Measurements from ENCODE around the gene ATG16L2.

The ATG16L2 gene

DNA sequence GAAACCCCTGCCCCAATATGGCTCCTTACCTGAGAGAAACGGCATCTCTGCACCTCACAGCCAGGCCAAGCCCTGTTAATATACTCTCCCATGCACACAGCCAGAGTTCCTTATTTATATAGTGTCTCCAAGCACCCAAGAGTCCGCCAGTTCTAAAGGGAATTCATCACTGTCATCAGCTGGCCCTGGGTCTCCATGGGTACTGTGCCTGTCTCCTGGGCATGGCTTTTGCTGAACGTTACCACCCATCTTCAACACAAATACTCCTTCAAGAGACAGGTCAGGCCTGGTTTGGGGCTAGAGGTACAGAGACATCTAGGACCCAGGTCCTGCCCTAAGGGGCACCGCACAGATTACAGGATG is 1.6 kb upstream of the ATG16L2 start:
- H3K4me3 ChIP-seq (ENCODE audit: low read depth, low read length), result peak overlapping the region; percentile 85
- TF ChIP-seq, protein P1, sequence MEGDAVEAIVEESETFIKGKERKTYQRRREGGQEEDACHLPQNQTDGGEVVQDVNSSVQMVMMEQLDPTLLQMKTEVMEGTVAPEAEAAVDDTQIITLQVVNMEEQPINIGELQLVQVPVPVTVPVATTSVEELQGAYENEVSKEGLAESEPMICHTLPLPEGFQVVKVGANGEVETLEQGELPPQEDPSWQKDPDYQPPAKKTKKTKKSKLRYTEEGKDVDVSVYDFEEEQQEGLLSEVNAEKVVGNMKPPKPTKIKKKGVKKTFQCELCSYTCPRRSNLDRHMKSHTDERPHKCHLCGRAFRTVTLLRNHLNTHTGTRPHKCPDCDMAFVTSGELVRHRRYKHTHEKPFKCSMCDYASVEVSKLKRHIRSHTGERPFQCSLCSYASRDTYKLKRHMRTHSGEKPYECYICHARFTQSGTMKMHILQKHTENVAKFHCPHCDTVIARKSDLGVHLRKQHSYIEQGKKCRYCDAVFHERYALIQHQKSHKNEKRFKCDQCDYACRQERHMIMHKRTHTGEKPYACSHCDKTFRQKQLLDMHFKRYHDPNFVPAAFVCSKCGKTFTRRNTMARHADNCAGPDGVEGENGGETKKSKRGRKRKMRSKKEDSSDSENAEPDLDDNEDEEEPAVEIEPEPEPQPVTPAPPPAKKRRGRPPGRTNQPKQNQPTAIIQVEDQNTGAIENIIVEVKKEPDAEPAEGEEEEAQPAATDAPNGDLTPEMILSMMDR (IDR thresholded peaks at IDR 0.05; ENCODE audit: low read depth, low read length), result no peak

DNA sequence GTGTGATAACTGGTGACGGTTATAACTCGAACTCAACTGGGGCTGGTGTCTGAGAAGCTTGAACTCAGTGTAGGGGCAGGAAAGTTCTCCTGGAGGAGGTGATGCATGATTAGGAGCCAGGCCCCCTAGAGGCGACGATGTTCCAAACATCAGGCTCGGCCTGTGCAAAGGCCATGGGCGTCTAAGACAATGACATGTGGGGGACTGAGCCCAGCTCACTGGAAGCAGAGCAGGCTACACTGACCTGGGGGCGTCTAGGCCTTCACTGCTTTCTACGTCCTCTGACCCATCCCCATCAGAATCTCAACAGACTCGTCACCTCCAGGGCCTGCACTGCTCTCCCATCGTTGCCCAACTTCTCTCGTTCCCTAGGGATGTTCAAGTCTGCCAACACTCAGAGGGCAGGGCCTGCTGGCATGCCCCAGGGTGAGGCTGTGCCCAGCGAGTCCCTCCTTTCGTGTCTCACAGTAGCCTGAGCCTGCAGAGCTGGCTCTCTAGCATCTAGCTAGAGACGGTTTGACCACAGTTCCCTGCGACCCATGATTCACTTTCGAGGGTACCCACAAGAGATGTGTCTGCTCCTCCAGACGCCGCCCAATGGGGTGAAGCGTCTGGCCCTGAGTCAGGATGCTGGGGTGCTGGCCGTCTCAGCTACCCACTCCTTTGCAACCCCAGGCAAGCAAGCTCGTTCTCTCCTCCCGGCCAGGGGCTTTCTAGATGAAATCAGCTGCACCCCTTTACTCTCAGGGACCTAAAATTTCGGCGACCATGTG is 1.1 kb upstream of the ATG16L2 start:
- TF ChIP-seq, protein P1 (IDR thresholded peaks at IDR 0.05; ENCODE audit: low read depth, low read length), result peak; percentile 60
- peak overlapping the region; percentile 85 for H3K4me3 ChIP-seq (ENCODE audit: low read depth, low read length)

DNA sequence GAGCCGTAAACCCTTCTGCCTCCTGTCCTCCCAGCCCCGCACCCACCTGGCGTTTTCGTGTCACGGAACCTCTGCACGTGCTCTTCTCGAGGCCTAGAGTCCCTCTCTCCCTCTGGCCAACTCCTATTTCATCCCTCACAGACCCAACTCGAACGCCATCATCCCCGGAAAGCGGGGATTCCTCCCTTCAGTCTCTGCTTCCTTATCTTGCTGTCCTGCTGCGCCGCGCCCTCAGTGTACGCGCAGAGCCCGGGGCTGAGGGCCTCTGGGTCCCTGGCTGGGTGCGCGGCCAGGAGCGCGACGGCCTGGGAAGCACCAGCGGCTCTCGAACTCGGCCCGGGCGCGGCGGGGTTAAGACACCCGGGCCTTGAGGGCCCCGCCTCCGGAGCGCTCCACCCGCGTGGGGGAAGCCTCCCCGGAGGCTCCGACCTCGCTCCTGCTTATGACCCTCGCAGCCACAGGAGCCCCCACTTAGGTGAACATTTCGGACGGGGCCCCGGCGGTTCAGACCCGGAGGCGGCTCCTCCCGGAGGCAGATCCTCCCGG is 398 bp upstream of the ATG16L2 start:
- TF ChIP-seq, protein P1 (IDR thresholded peaks at IDR 0.05; ENCODE audit: low read depth, low read length), result no peak
- H3K4me3 ChIP-seq (ENCODE audit: low read depth, low read length), result peak overlapping the region; percentile 85

DNA sequence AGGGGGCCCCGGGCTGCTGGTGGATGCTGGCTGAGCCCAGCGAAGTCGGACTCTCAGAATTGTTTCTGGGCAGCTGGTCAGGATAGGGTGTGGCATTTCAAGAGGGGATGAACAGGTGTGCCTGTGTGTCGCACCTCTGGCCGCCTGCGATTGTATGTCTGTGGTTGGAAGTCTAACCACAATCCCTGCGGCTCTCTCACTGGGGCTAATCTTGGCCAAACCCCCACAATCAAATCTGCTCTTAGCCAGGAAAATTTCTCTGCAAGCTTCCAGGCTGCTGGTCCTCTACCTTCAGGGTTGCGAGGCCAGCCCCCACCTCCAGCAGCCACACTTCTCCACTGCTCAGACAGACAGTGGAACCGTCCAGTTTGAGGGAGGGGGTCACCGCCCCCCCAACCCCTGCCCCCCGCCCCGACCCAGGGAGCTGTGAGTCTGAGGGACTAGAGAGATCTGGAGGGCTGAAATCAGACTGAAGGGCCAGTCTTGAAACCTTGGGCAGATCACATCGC is 953 bp downstream of the ATG16L2 start:
- TF ChIP-seq, protein P1 (IDR thresholded peaks at IDR 0.05; ENCODE audit: low read depth, low read length), result no peak

DNA sequence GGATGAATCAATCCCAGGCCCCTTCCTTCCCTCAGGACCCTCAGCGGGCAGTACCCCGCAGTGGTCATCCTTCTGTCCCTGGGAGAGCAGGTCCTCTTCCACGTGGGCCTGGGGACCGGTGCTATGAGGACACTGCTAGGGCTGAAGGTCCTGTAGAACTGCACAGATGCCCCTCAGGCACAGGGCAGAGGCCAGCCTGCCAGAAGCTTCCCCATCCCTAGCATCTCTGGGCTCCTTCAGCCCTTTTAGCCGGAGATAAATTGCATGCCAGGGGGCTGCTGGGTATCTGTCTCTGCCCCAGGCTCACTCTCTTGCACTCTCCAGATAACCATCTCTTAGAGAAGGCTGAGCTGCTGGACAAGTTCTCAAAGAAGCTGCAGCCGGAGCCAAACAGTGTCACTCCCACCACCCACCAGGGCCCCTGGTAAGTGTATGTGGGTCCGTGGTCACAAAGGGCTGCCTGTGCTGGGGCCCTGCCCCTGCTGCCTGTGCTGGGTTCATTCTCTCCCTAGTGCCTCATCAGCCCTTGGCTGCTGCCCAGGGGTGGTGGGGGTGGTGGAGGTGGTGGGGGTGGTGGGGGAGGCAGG is 2.3 kb downstream of the ATG16L2 start:
- H3K4me3 ChIP-seq (ENCODE audit: low read depth, low read length), result no peak overlapping the region
- TF ChIP-seq, protein P1 (IDR thresholded peaks at IDR 0.05; ENCODE audit: low read depth, low read length), result no peak

More for the DNA sequence above, 953 bp downstream of the ATG16L2 start:
- H3K4me3 ChIP-seq (ENCODE audit: low read depth, low read length), result peak overlapping the region; percentile 85

DNA sequence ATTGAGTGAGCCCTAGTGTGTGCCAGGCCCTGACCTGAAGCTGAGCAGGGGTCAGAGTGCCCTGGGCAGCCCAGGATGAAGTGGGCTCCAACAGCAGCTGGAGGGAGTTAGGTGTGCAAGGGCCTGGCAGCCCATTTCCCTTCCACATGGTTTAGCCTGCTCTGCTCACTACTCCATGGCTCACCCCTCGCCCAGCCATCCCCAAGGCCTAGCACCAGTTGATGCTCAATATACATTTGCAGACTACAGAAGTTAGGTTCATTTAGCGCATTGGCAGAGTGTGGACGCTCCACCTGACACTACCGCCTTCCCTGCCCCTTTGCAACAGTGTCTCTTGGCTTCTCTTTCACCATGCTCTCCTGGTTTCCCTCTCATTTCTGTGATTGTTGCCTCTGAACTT is 3.8 kb downstream of the ATG16L2 start:
- H3K4me3 ChIP-seq (ENCODE audit: low read depth, low read length), result no peak overlapping the region
- TF ChIP-seq, protein P1 (IDR thresholded peaks at IDR 0.05; ENCODE audit: low read depth, low read length), result no peak

DNA sequence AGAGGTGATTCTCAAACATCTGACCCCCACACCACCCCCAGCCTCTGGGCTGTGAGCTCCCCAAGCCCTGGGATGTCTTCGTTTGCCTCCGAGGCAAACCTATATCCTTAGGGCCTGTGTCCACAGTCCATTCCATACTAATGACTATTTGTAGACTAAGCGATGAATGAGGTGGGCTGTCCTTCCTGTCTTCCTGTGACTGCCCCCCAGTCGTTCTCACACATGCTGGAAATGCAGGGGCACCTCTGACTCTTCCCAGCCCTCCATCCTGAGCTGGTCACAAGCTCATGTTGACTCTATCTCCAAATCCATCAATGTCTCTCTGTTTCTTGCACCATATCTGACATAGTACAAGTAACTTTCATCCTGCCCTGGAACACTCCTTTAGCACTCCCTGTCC is 4.8 kb downstream of the ATG16L2 start:
- TF ChIP-seq, protein P1 (IDR thresholded peaks at IDR 0.05; ENCODE audit: low read depth, low read length), result no peak

More for the DNA sequence above, 4.8 kb downstream of the ATG16L2 start:
- H3K4me3 ChIP-seq (ENCODE audit: low read depth, low read length), result no peak overlapping the region
